ENCODE results near the gene SLU7.

Gene SLU7

GRCh38 chr5:160418561-160419457, at the start of gene SLU7:
Gene SLU7, minus strand, starts transcription at chr5:160419081. Its CDS starts 3,787 bp downstream, at chr5:160415294.
- DNase-seq: peak; percentile 62

GRCh38 chr5:160468363-160468975, 49.6 kb upstream of the SLU7 start:
- no peak for DNase-seq

GRCh38 chr5:160467555-160468362, 48.9 kb upstream of the SLU7 start:
- DNase-seq: no peak

- no peak for DNase-seq
These were observed 48.1 kb upstream of the SLU7 start for GRCh38 chr5:160466889-160467554.

GRCh38 chr5:160466116-160466515, 47.2 kb upstream of the SLU7 start:
- no peak for DNase-seq

GRCh38 chr5:160464466-160464797, 45.6 kb upstream of the SLU7 start:
- DNase-seq: no peak

- no peak for DNase-seq
These were observed 45.0 kb upstream of the SLU7 start for GRCh38 chr5:160463740-160464465.

- DNase-seq: no peak
These were observed 44.3 kb upstream of the SLU7 start for GRCh38 chr5:160463227-160463626.

GRCh38 chr5:160462167-160462566, 43.3 kb upstream of the SLU7 start:
- DNase-seq: no peak

- no peak for DNase-seq
These were observed 42.5 kb upstream of the SLU7 start for GRCh38 chr5:160461378-160461777.

GRCh38 chr5:160460377-160461049, 41.6 kb upstream of the SLU7 start:
- no peak for DNase-seq

- DNase-seq: no peak
These were observed 40.2 kb upstream of the SLU7 start for GRCh38 chr5:160458806-160459800.

GRCh38 chr5:160457252-160457651, 38.4 kb upstream of the SLU7 start:
- DNase-seq: no peak

GRCh38 chr5:160456480-160457177, 37.7 kb upstream of the SLU7 start:
- no peak for DNase-seq

GRCh38 chr5:160455600-160455999, 36.7 kb upstream of the SLU7 start:
- DNase-seq: no peak

GRCh38 chr5:160453751-160454150, 34.9 kb upstream of the SLU7 start:
- no peak for DNase-seq

GRCh38 chr5:160452795-160453194, 33.9 kb upstream of the SLU7 start:
- no peak for DNase-seq

GRCh38 chr5:160452036-160452435, 33.2 kb upstream of the SLU7 start:
- DNase-seq: no peak

- DNase-seq: no peak
These were observed 32.4 kb upstream of the SLU7 start for GRCh38 chr5:160451281-160451680.
